ENCODE data around the gene HFE. TPM values are rescaled to one million over a fixed set of nuclear protein-coding genes. Genes with fewer than 3 reads are reported as not detected.
A peak's percentile ranks its signal among the peaks of the same experiment; 100 is the strongest.

Gene HFE
- total RNA-seq, 1 donor from 2014 or later = 1.1 TPM

GRCh38 chr6:26121141-26122004 lies 34.1 kb downstream of the HFE start:
- peaks cover 17% of the 10 kb centered on the region for H3K4me1 Mint-ChIP-seq
- H3K4me3 Mint-ChIP-seq = no peak overlapping the region
- DNase-seq (no peak), ATAC-seq (ENCODE audit: low read depth) (no peak)
- POLR2A ChIA-PET = interaction anchor here (0.7 to 3.2 kb wide), 4 partner anchors 36 to 1744 kb away, joined by 3 to 27 read pairs (median 4); a partner anchor contains a TSS
- peaks cover 32% of the 10 kb centered on the region for H3K36me3 Mint-ChIP-seq (ENCODE audit: low read depth)
- peaks cover 3% of the 10 kb centered on the region for H3K9me3 Mint-ChIP-seq
- H3K27me3 Mint-ChIP-seq = no peaks in the 10 kb centered on the region
- intact Hi-C loops (cut with micrococcal nuclease) = loop anchor here (2.0 kb wide), 4 partner anchors 475 to 1771 kb away; partner anchors contain the start of gene ABT1
- no peak for TF ChIP-seq CTCF (IDR thresholded peaks at IDR 0.05)
- CTCF ChIA-PET = no interaction called here
- peak overlapping the region; percentile 57 for H3K27ac Mint-ChIP-seq

- Mint-ChIP-seq H3K4me3 (peak overlapping the region; percentile 94), H3K4me1 (peaks cover 23% of the 10 kb centered on the region), H3K27me3 (no peaks in the 10 kb centered on the region), H3K36me3 (ENCODE audit: low read depth) (peaks cover 38% of the 10 kb centered on the region), H3K27ac (peak overlapping the region; percentile 99), H3K9me3 (peaks cover 3% of the 10 kb centered on the region)
- DNase-seq = no peak
- ChIA-PET CTCF (no interaction called here), POLR2A (interaction anchor here (0.7 kb wide), 2 partner anchors 95 to 1744 kb away, joined by 3 to 4 read pairs; a partner anchor contains a TSS)
- intact Hi-C loops (cut with micrococcal nuclease) = loop anchor here (2.0 kb wide), 4 partner anchors 475 to 1771 kb away; partner anchors contain the start of gene ABT1
- ATAC-seq (ENCODE audit: low read depth) = no peak
- TF ChIP-seq CTCF (IDR thresholded peaks at IDR 0.05) = no peak
Measured at GRCh38 chr6:26122005-26122388, 34.8 kb downstream of the HFE start.

GRCh38 chr6:26122402-26122792 lies 35.2 kb downstream of the HFE start:
- peaks cover 42% of the 10 kb centered on the region for H3K36me3 Mint-ChIP-seq (ENCODE audit: low read depth)
- peak overlapping the region; percentile 94 for H3K4me3 Mint-ChIP-seq
- ATAC-seq (ENCODE audit: low read depth) (no peak), DNase-seq (no peak)
- intact Hi-C loops (cut with micrococcal nuclease) = loop anchor here (2.0 kb wide), 4 partner anchors 474 to 1770 kb away; partner anchors contain the start of gene ABT1
- H3K4me1 Mint-ChIP-seq = peaks cover 27% of the 10 kb centered on the region
- no peak for TF ChIP-seq CTCF (IDR thresholded peaks at IDR 0.05)
- ChIA-PET POLR2A (interaction anchor here (0.8 to 6.8 kb wide), 37 partner anchors 9 to 1771 kb away, joined by 3 to 1682 read pairs (median 53); partner anchors contain the start of genes HFE and TRIM38), CTCF (interaction anchor here (4.9 kb wide), 1 partner anchor 35 kb away, joined by 31 read pairs; a partner anchor contains a TSS)
- H3K27me3 Mint-ChIP-seq = no peaks in the 10 kb centered on the region
- H3K9me3 Mint-ChIP-seq = peaks cover 3% of the 10 kb centered on the region
- H3K27ac Mint-ChIP-seq = peak overlapping the region; percentile 99

- ChIA-PET CTCF (interaction anchor here (0.9 to 4.9 kb wide), 5 partner anchors 35 to 473 kb away, joined by 3 to 31 read pairs (median 3); a partner anchor contains a TSS), POLR2A (interaction anchor here (0.7 to 6.8 kb wide), 59 partner anchors 8 to 1771 kb away, joined by 3 to 1682 read pairs (median 23); partner anchors contain the start of genes HFE, TRIM38 and ZNF184)
- no peak for TF ChIP-seq CTCF (IDR thresholded peaks at IDR 0.05)
- H3K27me3 Mint-ChIP-seq = no peaks in the 10 kb centered on the region
- H3K36me3 Mint-ChIP-seq (ENCODE audit: low read depth) = peaks cover 48% of the 10 kb centered on the region
- peaks cover 34% of the 10 kb centered on the region for H3K4me1 Mint-ChIP-seq
- DNase-seq = peak; percentile 68
- peak; percentile 60 for ATAC-seq (ENCODE audit: low read depth)
- peak overlapping the region; percentile 99 for H3K27ac Mint-ChIP-seq
- peak overlapping the region; percentile 94 for H3K4me3 Mint-ChIP-seq
- peaks cover 3% of the 10 kb centered on the region for H3K9me3 Mint-ChIP-seq
- intact Hi-C loops (cut with micrococcal nuclease) = loop anchor here (1.0 to 2.0 kb wide), 14 partner anchors 20 to 1770 kb away; partner anchors contain the start of gene ABT1
Measured at GRCh38 chr6:26122793-26123674, 35.8 kb downstream of the HFE start.

Data from activated B cell treated with CpG ODN at 0.5 μM for 24 hours (primary cell).